MM.1S (cell line): Measurements from ENCODE around the gene TMEM31.

Experiments used
- DNase-seq: peaks from one replicate; pipeline ENCODE4 v3.0.0-alpha.2; 2015
- H2AFZ ChIP-seq: fragments of 300-600 bp; sonication (generic); 2 replicates; pipeline ENCODE4 v1.6.0; 2016; ENCODE audit warnings: antibody characterized with exemption, low read length
- H3F3A ChIP-seq: fragments of 300-600 bp; sonication (generic); 2 replicates; pipeline ENCODE4 v1.6.1; 2016; ENCODE audit warnings: mild to moderate bottlenecking, antibody characterized with exemption, low read length, moderate library complexity, mixed read lengths; ENCODE audit not compliant: insufficient read depth
- H3K27ac ChIP-seq: fragments of 300-600 bp; sonication (generic); 2 replicates; pipeline ENCODE4 v1.5.1; 2016; ENCODE audit warnings: mild to moderate bottlenecking, low read length
- H3K27me3 ChIP-seq: fragments of 300-600 bp; sonication (generic); replicated peaks from 2 replicates; pipeline ENCODE4 v1.6.0; 2016; ENCODE audit warnings: low read length; ENCODE audit not compliant: insufficient read depth
- H3K36me3 ChIP-seq: fragments of 300-600 bp; sonication (generic); replicated peaks from 2 replicates; pipeline ENCODE4 v1.6.1; 2016; ENCODE audit warnings: mild to moderate bottlenecking, low read length, mixed read lengths; ENCODE audit not compliant: insufficient read depth
- H3K4me1 ChIP-seq: fragments of 300-600 bp; sonication (generic); 2 replicates; pipeline ENCODE4 v1.6.1; 2016; ENCODE audit warnings: low read length, mixed read lengths
- H3K4me2 ChIP-seq: fragments of 300-600 bp; sonication (generic); 2 replicates; pipeline ENCODE4 v1.6.0; 2016; ENCODE audit warnings: low read depth, low read length
- H3K4me3 ChIP-seq: fragments of 300-600 bp; sonication (generic); 2 replicates; pipeline ENCODE4 v1.5.1; 2016; ENCODE audit warnings: low read length, mixed read lengths
- H3K79me2 ChIP-seq: fragments of 300-600 bp; sonication (generic); 2 replicates; pipeline ENCODE4 v1.6.1; 2016; ENCODE audit warnings: mixed run types, low read length, mixed read lengths
- H3K9ac ChIP-seq: fragments of 300-600 bp; sonication (generic); 2 replicates; pipeline ENCODE4 v1.6.1; 2016; ENCODE audit warnings: low read length, mixed read lengths
- H3K9me2 ChIP-seq: fragments of 300-600 bp; sonication (generic); replicated peaks from 2 replicates; pipeline ENCODE4 v1.6.1; 2016; ENCODE audit warnings: mild to moderate bottlenecking, low read length, mixed read lengths; ENCODE audit not compliant: insufficient read depth
- H3K9me3 ChIP-seq: fragments of 300-600 bp; sonication (generic); replicated peaks from 2 replicates; pipeline ENCODE4 v1.6.1; 2016; ENCODE audit warnings: mild to moderate bottlenecking, low read length, mixed read lengths; ENCODE audit not compliant: insufficient read depth
- H4K20me1 ChIP-seq: fragments of 300-600 bp; sonication (generic); 2 replicates; pipeline ENCODE4 v1.6.1; 2016; ENCODE audit warnings: mild to moderate bottlenecking, low read length, moderate library complexity, mixed read lengths; ENCODE audit not compliant: insufficient read depth
- EZH2 ChIP-seq: fragments of 300-600 bp; sonication (generic); optimal IDR thresholded peaks from 2 replicates; pipeline ENCODE3; 2017; ENCODE audit warnings: low read depth, mild to moderate bottlenecking, antibody characterized with exemption, low read length, mixed read lengths
- EZH2phosphoT487 ChIP-seq: fragments of 300-600 bp; sonication (generic); IDR thresholded peaks from 2 replicates; pipeline ENCODE4 v1.6.1; 2018; ENCODE audit warnings: antibody characterized with exemption, low read length
- TF ChIP-seq, protein P1 (sequence below): fragments of 300-600 bp; sonication (generic); IDR thresholded peaks from 2 replicates; pipeline ENCODE4 v1.5.1; 2016; ENCODE audit warnings: antibody characterized with exemption, low read length, mixed read lengths

Gene TMEM31

DNA sequence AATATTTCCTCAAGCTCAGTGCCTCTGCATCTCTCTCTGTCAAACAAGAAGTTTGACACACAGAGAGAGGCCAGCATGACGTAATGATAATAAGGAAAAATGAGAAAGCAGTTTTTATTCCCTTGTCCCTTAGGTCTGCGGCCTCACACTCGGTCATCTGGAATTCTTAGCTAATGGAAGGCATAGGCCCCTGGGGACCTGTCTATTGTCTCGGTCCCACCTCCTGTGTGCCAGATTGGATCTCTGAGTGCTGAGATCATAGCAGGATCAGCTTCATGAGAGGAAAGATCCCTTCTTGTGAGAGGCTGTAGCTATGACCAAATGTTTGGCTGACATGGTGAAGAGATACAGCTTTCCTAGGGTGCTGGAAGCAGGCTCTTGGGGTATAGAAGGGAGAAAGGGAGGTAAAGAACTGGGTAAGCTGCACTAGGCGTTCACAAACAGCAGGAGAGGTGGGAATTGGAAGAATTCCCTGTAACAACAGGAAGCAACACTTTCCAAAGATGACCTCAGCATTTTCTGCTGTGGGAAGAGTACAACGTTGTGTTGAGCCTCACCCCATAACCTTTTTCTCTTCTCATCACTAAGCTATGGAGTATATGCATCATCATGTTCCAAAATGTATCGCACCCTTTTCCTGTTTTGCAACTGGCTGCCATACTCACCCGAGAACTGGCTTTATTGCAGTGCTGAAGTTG is 20.2 kb downstream of the TMEM31 start:
- no peak overlapping the region for H2AFZ ChIP-seq
- no peaks in the 10 kb centered on the region for H3K79me2 ChIP-seq
- H3K9me2 ChIP-seq = no peaks in the 10 kb centered on the region
- H3K9me3 ChIP-seq = no peaks in the 10 kb centered on the region
- no peaks in the 10 kb centered on the region; the same call in 1 of the 2 replicates for H3F3A ChIP-seq
- H4K20me1 ChIP-seq = no peaks in the 10 kb centered on the region
- no peak overlapping the region for H3K27ac ChIP-seq
- H3K4me1 ChIP-seq = peaks cover 8% of the 10 kb centered on the region; the same call in 1 of the 2 replicates
- H3K9ac ChIP-seq = no peak overlapping the region
- TF ChIP-seq EZH2phosphoT487 (no peak), EZH2 (no peak)
- TF ChIP-seq, protein P1, sequence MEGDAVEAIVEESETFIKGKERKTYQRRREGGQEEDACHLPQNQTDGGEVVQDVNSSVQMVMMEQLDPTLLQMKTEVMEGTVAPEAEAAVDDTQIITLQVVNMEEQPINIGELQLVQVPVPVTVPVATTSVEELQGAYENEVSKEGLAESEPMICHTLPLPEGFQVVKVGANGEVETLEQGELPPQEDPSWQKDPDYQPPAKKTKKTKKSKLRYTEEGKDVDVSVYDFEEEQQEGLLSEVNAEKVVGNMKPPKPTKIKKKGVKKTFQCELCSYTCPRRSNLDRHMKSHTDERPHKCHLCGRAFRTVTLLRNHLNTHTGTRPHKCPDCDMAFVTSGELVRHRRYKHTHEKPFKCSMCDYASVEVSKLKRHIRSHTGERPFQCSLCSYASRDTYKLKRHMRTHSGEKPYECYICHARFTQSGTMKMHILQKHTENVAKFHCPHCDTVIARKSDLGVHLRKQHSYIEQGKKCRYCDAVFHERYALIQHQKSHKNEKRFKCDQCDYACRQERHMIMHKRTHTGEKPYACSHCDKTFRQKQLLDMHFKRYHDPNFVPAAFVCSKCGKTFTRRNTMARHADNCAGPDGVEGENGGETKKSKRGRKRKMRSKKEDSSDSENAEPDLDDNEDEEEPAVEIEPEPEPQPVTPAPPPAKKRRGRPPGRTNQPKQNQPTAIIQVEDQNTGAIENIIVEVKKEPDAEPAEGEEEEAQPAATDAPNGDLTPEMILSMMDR = no peak
- H3K4me3 ChIP-seq = no peak overlapping the region
- H3K4me2 ChIP-seq = no peak overlapping the region
- no peaks in the 10 kb centered on the region for H3K27me3 ChIP-seq
- no peaks in the 10 kb centered on the region for H3K36me3 ChIP-seq
- no peak for DNase-seq

- no peaks in the 10 kb centered on the region for H4K20me1 ChIP-seq
- H3K79me2 ChIP-seq = no peaks in the 10 kb centered on the region
- H2AFZ ChIP-seq = no peak overlapping the region
- H3K4me2 ChIP-seq = no peak overlapping the region
- H3K9me3 ChIP-seq = no peaks in the 10 kb centered on the region
- no peak overlapping the region for H3K9ac ChIP-seq
- no peak for DNase-seq
- peaks cover 8% of the 10 kb centered on the region; the same call in 1 of the 2 replicates for H3K4me1 ChIP-seq
- no peak overlapping the region for H3K27ac ChIP-seq
- TF ChIP-seq, protein P1 = no peak
- no peak for TF ChIP-seq EZH2phosphoT487
- TF ChIP-seq EZH2 = no peak
- no peaks in the 10 kb centered on the region; the same call in 1 of the 2 replicates for H3F3A ChIP-seq
- H3K36me3 ChIP-seq = no peaks in the 10 kb centered on the region
- H3K4me3 ChIP-seq = no peak overlapping the region
- no peaks in the 10 kb centered on the region for H3K9me2 ChIP-seq
- H3K27me3 ChIP-seq = no peaks in the 10 kb centered on the region
Observed at GRCh38 chrX:103733017-103733416, 22.3 kb downstream of the TMEM31 start.

- TF ChIP-seq, protein P1 = no peak
- no peak for TF ChIP-seq EZH2
- no peak for TF ChIP-seq EZH2phosphoT487
- H3K9me3 ChIP-seq = no peaks in the 10 kb centered on the region
- no peaks in the 10 kb centered on the region for H4K20me1 ChIP-seq
- H2AFZ ChIP-seq = no peak overlapping the region
- no peaks in the 10 kb centered on the region for H3K27me3 ChIP-seq
- no peaks in the 10 kb centered on the region for H3K9me2 ChIP-seq
- H3K36me3 ChIP-seq = no peaks in the 10 kb centered on the region
- H3K4me2 ChIP-seq = peak overlapping the region; percentile 32; the same call in 1 of the 2 replicates
- H3K79me2 ChIP-seq = no peaks in the 10 kb centered on the region
- no peak overlapping the region for H3K4me3 ChIP-seq
- DNase-seq = peak; percentile 50
- H3K27ac ChIP-seq = no peak overlapping the region; the same call in 1 of the 2 replicates
- no peak overlapping the region for H3K9ac ChIP-seq
- peaks cover 8% of the 10 kb centered on the region; the same call in 1 of the 2 replicates for H3K4me1 ChIP-seq
- no peaks in the 10 kb centered on the region; the same call in 1 of the 2 replicates for H3F3A ChIP-seq
Observed at GRCh38 chrX:103734125-103734760, 23.5 kb downstream of the TMEM31 start.
